NCI-H1417 treated with DMSO at 0.1 percent for 48 hours (cell line): Measurements from ENCODE around the gene PAX3.
A peak's percentile ranks its signal among the peaks of the same experiment; 100 is the strongest.

Experiments used
- DNase-seq: peaks from one replicate; lab custom pipeline; 2025; lab: John Stamatoyannopoulos, UW

Gene PAX3

GRCh38 chr2:222296911-222297599 is 1.7 kb downstream of the PAX3 start:
- no peak for DNase-seq

- no peak for DNase-seq
Measured at GRCh38 chr2:222296311-222296741, 2.5 kb downstream of the PAX3 start.

DNA sequence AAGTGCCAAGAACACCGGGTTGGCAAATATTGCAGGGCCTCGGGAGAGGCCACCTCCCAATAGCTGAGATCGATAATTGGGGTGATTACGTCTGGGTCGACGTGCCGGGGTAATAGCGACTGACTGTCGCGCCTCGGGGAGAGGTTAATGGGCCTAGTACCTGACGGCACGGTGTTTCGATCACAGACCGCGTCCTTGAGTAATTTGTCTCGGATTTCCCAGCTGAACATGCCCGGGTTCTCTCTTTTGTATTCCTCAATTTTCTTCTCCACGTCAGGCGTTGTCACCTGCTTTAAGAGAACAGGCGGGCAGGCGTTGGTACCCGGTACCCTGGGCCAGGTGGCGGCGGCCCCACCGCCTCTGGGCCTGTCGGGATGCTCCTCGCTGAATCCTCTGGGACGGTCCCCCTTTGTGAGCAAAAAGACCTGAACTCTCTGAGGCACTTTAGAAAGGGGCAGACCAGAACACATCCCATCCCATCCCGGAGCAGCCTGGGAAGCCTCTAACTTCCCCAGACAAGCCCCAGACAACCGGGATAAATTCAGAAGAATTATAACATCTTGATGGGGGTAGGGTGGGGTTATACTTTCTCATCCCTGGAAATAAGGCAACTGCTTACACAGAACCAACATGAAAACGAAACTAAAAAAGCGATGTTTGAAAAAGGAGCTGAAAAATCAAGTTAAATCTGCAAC is 3.3 kb downstream of the PAX3 start:
- no peak for DNase-seq

- DNase-seq: no peak
Measured at GRCh38 chr2:222294996-222295367, 3.8 kb downstream of the PAX3 start.

DNA sequence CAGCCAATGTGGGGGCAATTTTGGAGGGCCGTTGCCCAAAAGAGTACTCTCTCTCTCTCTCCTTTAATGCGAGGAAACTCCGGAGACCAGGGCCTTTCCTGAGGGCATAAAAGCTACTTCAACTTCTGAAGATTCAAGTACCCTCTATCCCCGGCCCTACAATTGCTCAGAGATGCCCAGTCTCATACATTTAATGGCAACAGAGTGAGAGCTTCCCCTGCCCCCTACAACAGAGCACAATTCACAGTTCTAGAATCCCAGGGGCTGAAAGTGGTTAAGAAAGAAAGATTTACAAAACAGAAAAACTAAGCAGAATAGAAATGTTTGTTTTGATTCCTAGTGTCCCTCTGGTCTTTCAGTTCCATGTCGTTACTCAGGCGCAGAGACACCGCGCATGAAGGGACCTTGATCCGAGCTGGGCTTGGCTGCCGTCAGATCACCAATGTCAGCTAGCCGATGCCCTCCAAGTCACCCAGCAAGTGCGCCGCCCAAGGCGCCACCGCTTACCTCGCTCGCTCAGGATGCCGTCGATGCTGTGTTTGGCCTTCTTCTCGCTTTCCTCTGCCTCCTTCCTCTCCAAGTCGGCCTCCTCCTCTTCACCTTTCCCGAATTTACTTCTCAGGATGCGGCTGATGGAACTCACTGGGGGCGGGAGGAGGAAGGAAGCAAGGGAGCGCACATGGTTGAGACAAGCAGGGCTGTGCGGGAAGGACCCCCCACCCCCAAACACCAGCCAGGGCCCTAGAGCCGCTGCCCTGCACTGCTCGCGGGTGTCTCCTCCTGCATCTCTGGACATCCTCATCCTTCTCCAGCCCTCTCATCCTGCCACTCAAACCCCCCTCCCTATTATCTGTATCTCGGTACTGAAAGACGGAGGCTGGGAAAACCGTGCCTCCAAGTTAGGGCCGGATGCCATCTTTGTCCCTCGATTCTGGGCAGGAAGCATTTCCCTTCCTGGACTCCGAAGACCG is 4.9 kb downstream of the PAX3 start:
- no peak for DNase-seq

DNA sequence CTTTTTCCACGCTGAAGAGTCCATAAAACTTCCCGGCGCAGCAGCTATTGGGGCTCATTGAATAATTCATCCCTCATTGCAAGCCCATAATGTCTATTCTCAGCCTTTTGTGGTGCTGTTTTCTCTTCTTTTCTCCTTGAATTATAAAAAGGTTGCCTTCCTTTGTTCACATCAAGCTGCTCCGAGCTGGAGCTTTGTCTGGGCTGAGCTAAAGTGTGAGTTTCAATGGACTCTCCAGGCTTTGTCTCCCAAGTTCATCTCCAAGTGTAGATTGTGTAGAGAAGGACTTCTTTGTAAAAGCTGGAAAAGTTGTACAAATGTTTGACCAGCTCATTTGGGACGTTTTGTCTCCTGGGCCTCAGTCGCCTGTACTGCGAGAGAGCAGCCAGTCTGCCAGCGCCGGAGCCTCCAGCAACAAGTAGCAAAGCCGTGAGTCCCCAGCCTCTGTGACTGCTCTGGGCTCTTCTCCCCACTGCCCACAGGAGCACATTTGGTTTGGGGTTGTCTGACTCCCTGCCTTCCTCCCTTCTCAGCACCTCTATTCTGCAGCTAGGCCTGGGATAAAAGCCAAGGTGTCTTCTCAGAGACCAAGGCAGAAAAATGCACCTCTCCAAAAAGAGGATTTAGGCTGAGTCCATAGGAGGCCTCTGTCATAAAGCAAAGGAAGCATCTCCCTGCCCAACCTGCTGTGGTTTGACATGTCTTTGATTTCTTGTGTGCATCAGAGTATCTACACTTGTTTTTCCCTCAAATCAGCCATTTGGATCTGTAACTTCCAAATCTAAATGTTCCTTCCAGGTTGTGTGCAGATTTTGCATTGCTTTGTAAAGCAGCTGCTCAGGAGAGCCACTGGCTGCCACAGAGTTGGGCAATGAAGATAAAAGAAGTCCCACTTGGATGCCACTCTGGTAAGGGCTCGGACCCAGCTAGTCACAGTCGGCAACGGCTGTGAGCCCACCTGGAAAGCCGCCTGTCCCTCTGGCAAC is 6.4 kb downstream of the PAX3 start:
- no peak for DNase-seq

GRCh38 chr2:222291485-222291841 is 7.3 kb downstream of the PAX3 start:
- no peak for DNase-seq

GRCh38 chr2:222290736-222291484 is 7.9 kb downstream of the PAX3 start:
- DNase-seq: no peak

DNA sequence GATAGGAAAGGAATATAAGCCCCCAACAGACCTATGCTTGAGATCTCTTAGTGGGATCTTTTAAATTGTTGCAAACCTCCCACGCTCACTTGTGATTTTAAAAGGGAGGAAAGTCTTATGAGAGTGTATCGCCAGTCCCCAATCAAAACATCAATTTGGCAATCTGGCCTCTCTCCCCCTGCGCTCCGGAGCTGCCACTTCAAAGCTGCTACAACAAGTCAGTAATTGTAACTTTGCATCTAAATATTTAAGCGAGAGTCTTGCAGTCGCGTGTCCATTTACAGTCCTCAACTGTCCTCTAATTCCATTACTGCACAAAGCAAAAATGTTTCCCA is 8.4 kb downstream of the PAX3 start:
- DNase-seq: no peak

DNA sequence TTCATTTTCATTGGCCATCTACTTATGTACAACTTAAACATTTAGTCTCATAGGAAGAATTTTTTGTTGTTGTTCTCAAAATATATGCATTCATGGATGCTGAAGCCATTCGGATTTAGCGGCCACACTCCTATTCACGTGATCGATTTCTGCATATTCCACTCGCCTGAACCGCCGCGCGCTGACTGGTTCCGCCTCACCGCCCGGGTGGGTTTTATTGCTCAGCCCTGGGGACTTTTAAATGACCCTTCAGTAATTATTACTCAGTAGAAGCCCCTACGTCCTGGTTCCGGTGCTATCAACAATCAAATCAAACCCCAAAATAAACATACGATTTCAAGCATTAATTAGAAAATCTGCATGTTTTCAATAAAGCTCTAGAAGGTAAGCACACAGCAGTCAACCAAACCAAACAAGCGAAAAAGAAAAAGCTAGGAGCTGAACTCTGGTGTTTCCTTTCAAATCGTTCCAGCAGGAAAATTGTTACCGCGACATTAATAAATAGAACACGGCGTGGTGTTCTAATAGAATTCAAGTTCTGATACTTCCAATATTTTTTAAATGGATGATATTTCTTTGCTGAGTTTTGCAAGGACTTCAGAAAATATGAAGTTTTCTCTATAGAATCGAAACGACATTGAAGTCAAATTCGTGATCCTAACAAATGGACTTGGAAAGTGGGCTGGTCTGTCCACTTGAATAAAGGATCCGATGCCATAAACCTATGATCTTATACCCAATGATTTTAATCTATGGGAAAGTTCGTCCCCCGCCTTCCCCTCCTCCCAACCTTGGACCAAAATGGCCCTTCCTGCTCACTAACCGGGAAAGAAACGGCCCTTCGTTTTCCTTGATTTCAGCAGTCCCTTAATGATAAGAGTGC is 9.3 kb downstream of the PAX3 start:
- DNase-seq: no peak

DNA sequence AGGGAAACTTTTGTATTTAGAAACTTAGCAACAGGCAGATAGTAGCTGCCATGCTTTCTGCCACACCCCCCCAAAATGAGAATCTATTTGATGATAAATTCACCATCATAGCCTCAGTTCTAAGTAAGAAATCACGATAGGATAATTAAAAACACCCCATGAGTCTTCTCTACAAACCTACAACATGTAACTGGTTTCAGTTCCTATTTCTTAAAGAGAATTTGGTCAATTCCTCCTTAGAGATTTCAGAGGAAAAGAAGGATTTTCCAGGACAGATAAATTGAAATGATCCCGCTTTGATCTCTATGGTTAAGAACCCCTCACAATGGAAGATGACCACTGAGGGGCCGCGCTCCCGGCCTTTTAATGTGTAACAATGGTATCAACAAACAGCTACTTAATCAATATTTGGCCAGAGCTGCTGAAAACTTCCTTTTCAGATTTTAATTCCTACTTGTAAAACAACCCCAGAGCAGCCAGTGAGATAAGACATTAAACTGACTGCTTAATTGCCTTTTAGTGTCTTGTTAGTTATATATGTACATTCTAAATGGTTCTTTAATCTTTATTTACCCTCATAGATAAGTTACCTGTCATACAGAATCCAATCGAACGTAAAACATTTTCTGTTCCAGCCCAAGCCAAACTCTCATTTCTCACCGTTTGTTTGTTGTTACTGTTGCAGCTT is 10.1 kb downstream of the PAX3 start:
- no peak for DNase-seq

- DNase-seq: no peak
Measured at GRCh38 chr2:222287862-222288479, 10.8 kb downstream of the PAX3 start.

- DNase-seq: no peak
Measured at GRCh38 chr2:222284466-222284865, 14.3 kb downstream of the PAX3 start.

DNA sequence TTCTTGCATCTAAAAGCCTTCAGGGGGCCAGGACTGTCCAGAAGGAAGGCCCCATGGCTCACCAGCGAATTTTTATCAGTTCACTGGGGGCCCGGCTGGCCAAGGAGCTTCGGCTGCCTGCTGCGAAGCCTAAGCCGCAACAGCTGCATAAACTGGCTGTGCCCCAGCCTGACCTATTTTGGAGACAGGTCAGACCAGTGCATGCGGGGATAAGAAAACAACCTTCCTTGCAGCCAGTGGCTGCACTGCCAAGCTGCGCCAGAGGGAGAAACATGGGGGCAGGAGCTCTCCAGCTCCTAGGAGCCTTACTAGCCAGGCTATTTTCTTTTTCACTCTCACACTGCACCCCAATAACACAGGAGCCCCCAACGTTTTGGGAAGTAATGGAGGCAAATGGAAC is 15.2 kb downstream of the PAX3 start:
- DNase-seq: no peak

DNA sequence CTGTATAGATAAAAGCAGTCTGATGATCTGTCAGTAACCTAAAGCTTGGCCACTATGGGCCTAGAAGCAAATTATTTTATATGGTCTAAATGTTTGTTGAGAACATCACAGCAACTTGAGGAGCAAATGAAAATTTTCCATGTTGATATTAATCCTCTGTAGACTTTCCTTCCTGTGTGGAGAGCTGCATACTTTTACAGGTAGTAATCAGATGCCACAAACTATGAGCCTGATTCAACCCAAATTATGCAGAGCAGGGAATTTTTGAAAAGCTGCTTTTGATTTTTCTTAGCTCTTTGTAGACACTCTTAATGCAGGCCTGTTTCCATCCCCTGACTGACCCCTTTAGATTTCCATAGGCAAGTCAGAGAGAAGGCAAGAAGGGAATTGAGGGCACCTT is 17.3 kb downstream of the PAX3 start:
- DNase-seq: no peak

- no peak for DNase-seq
Measured at GRCh38 chr2:222280795-222281194, 18.0 kb downstream of the PAX3 start.

DNA sequence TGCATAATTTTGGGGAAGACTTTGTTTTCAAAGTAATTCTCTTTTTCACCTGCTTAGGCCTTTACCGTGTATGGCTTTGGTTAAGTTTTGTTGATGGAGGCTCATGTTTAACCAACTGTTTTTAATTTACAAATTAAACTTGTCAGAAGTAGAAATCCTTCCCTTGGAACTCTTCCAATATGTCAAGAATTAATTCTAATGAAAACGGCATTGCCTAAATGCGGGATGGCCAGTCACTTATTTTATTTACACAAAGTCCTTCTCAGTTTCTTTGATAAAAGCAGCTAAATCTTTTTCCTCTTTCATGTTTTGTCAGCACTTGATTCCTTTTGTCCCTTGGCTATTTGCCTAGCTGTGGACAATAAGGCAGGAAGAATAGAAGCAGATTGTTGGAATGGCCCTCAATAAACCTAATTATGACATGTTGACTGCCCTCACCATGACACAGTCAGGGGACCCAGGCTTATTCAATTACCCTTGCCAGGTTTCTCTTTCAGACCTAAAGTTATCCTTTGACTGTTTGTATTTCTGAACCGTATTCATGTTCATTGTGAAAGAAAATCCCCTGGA is 26.3 kb downstream of the PAX3 start:
- peak; percentile 80 for DNase-seq

- DNase-seq: no peak
Measured at GRCh38 chr2:222271854-222272253, 26.9 kb downstream of the PAX3 start.

- no peak for DNase-seq
Measured at GRCh38 chr2:222270396-222270795, 28.4 kb downstream of the PAX3 start.
